Kidney (tissue), 14 donors: Measurements from ENCODE around the gene CRADD. TPM values are rescaled to one million over a fixed set of nuclear protein-coding genes. Genes with fewer than 3 reads are reported as not detected.
A peak's percentile ranks its signal among the peaks of the same experiment; 100 is the strongest.

Source experiments
- DNase-seq, 5 donors: peaks; one replicate each; pipeline ENCODE4 v3.0.0-alpha.2; 2013 to 2020
- FAIRE-seq: peaks from 2 replicates; lab custom pipeline; 2012; peaks lifted over from hg19 to GRCh38; lab: Jason Lieb, UNC
- H3K27ac ChIP-seq, 2 donors: one replicate each; pipeline ENCODE4 v1.7.0; 2013; ENCODE audit warnings: low read depth in 2 of 2, low read length in 2 of 2, inconsistent platforms in 1 of 2
- H3K27me3 ChIP-seq: one replicate; pipeline ENCODE4 v1.7.1; 2013; ENCODE audit warnings: low read length, inconsistent platforms; ENCODE audit not compliant: control insufficient read depth, insufficient read depth
- H3K36me3 ChIP-seq, 3 donors: one replicate each; pipeline versions ENCODE4 v1.7.0 to v1.7.1; 2013; ENCODE audit warnings: low read length in 3 of 3, control low read depth in 1 of 3, inconsistent platforms in 1 of 3; ENCODE audit not compliant: insufficient read depth in 3 of 3, control insufficient read depth in 2 of 3
- H3K4me1 ChIP-seq, 3 donors: one replicate each; pipeline versions ENCODE4 v1.7.0 to v1.7.1; 2013; ENCODE audit warnings: low read length in 3 of 3, inconsistent platforms in 1 of 3, low read depth in 1 of 3; ENCODE audit not compliant: control insufficient read depth in 2 of 3, insufficient read depth in 2 of 3
- H3K4me3 ChIP-seq, 3 donors: one replicate each; pipeline versions ENCODE4 v1.7.0 to v1.8.1; 2013; ENCODE audit warnings: low read length in 3 of 3, control low read depth in 1 of 3, inconsistent platforms in 1 of 3
- H3K9ac ChIP-seq, 3 donors: one replicate each; pipeline versions ENCODE4 v1.7.0 to v1.7.1; 2013; ENCODE audit warnings: low read length in 3 of 3, control low read depth in 1 of 3, inconsistent platforms in 1 of 3
- H3K9me3 ChIP-seq, 3 donors: one replicate each; pipeline versions ENCODE4 v1.7.0 to v1.7.1; 2013; ENCODE audit warnings: low read length in 3 of 3, control low read depth in 1 of 3, inconsistent platforms in 1 of 3; ENCODE audit not compliant: control insufficient read depth in 2 of 3, insufficient read depth in 1 of 3
- intact Hi-C: fragments of 100-400 bp; cut with DNase I; formaldehyde crosslinking; loops from one replicate; pipeline ENCODE4 v1.11.1; 2022
- polyA plus RNA-seq: library from polyadenylated mRNA; stranded (reverse); fragments of 350-450 nt; fragmentation: Illumina TruSeq; extraction: RNeasy Lipid Tissue Mini Kit (QIAGEN cat#74804); gene quantifications from one replicate; pipeline ENCODE4 v1.2.3, GENCODE V29; 2014; ENCODE audit warnings: low read depth, low replicate concordance; ENCODE audit not compliant: insufficient read depth
- total RNA-seq: library from RNA; stranded (reverse); fragmentation: NEBNext Ultra II Directional; extraction: Animal tissue kit (Norgen Biotek cat#: 25700); gene quantifications from one replicate; pipeline ENCODE4 v1.2.1, GENCODE V29; 2021
- TF ChIP-seq, protein P1 (sequence below): IDR thresholded peaks from 3 replicates; pipeline ENCODE4 v1.5.1; 2012; ENCODE audit warnings: mild to moderate bottlenecking, moderate library complexity, borderline replicate concordance; ENCODE audit not compliant: insufficient read depth; ENCODE audit errors: extremely low read depth
- donor health status: control.
- donor health status: control.
- donor health status: control.
- donor health status: control.
- donor health status: control.
- donor health status: DM: yes; HTN: yes; CAD: no.
- donor health status: Normal renal cell carcinoma (clear cell type).

CRADD gene
- total and polyA plus RNA-seq, 2 donors from 2014 or later: 19.1 to 28.8 TPM

DNA sequence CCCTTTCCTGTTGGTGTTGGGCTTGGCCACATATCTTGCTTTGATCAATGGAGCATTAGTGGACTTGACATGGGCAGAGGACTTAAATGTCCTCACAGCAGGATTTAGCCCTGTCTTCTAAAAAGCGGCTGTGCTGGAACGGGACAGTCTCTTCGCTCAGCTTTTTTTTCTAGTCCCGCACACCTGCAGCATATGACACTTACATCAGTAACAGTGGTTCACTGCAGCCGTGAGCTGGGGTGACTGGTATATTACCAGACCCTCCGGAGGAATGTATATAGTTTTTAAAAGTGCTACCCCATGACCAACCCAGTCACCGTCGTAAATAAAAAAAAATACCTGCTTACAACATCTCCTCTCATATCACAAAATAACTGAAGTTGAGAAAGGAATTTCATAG lies 164.5 kb downstream of the CRADD start:
- TF ChIP-seq, protein P1, sequence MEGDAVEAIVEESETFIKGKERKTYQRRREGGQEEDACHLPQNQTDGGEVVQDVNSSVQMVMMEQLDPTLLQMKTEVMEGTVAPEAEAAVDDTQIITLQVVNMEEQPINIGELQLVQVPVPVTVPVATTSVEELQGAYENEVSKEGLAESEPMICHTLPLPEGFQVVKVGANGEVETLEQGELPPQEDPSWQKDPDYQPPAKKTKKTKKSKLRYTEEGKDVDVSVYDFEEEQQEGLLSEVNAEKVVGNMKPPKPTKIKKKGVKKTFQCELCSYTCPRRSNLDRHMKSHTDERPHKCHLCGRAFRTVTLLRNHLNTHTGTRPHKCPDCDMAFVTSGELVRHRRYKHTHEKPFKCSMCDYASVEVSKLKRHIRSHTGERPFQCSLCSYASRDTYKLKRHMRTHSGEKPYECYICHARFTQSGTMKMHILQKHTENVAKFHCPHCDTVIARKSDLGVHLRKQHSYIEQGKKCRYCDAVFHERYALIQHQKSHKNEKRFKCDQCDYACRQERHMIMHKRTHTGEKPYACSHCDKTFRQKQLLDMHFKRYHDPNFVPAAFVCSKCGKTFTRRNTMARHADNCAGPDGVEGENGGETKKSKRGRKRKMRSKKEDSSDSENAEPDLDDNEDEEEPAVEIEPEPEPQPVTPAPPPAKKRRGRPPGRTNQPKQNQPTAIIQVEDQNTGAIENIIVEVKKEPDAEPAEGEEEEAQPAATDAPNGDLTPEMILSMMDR: no peak
- H3K9ac ChIP-seq: no peak overlapping the region

DNA sequence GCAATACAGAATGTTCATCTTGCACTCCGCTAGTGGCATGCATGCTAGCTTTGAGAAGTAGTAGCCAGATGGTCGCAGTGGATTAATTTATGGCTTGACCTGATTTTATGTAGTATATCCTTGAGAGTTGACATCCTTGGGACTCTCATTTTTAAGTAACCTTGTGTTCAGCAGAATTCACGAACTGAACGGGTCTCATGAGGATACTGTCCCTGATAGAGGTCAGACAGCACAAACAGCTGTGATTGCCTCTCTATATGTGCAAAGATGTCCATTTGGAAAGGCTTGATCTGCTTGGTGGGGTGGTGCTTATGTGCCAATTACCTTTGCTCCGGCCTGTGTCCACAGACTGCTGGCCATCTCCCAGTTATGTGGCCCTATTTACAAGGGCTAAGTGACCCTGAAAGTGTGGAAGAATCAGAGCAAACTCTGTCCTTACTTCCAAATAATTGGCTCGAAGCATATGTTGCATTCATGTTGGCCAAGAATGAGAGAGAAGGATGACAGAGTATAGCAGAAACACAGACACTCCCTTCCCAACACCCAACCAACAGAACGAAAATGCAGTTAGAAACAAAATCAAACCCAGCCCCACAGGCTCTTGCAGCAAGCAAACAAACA lies 167.1 kb downstream of the CRADD start:
- intact Hi-C loops: no loop called here
- no peak for DNase-seq
- H3K4me1 ChIP-seq: peaks cover 0 to 6% (median 0%) of the 10 kb centered on the region in 3 donors
- H3K27me3 ChIP-seq: no peaks in the 10 kb centered on the region
- no peak overlapping the region for H3K4me3 ChIP-seq
- H3K9me3 ChIP-seq: no peaks in the 10 kb centered on the region
- no peaks in the 10 kb centered on the region for H3K36me3 ChIP-seq
- no peak overlapping the region for H3K27ac ChIP-seq
- FAIRE-seq: no peak
- TF ChIP-seq, protein P1: no peak
- H3K9ac ChIP-seq: no peak overlapping the region

More for the DNA sequence above, 164.5 kb downstream of the CRADD start:
- Histone ChIP-seq H3K4me1 (no peaks in the 10 kb centered on the region), H3K9me3 (no peaks in the 10 kb centered on the region), H3K36me3 (no peaks in the 10 kb centered on the region), H3K4me3 (no peak overlapping the region), H3K27me3 (no peaks in the 10 kb centered on the region), H3K27ac (no peak overlapping the region)
- intact Hi-C loops: no loop called here
- DNase-seq (no peak), FAIRE-seq (no peak)

DNA sequence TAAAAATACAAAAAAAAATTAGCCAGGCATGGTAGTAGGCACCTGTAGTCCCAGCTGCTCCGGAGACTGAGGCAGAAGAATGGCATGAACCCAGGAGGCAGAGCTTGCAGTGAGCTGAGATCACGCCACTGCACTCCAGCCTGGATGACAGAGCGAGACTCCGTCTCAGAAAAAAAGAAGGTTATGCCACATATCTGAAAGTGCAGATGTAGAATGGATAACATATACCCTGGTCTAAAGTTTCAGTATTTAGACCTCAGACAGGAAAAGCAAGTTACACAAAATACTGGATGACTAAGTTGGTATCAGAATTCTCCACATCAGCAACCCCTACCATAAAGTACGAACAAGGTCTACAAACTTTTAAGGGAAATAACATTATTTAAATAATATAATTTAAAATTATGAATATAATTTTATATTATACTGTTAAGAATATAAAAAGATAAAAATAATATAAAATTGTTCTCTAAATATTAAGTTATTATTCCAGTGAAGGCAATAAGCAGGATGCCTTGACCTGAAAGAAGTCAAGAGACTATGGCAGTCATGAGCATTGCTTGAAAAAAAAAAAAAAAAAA lies 169.9 kb downstream of the CRADD start:
- Histone ChIP-seq H3K4me3 (no peak overlapping the region), H3K36me3 (no peaks in the 10 kb centered on the region), H3K27me3 (no peaks in the 10 kb centered on the region), H3K4me1 (peaks cover 0 to 6% (median 3%) of the 10 kb centered on the region in 3 donors), H3K9me3 (no peaks in the 10 kb centered on the region), H3K27ac (no peak overlapping the region), H3K9ac (no peak overlapping the region)
- intact Hi-C loops: no loop called here
- no peak for DNase-seq
- TF ChIP-seq, protein P1: no peak
- FAIRE-seq: peak; percentile 50
